ELF-1 (cell line): ENCODE measurements around the gene ANKS1B.
"Not testable (repeated sequence)": the region's sequence is repeated elsewhere in the genome, so short reads cannot be mapped to it uniquely, and the experiment has no call there.

Experiments
- DNase-seq: peaks from one replicate; pipeline ENCODE4 v3.0.0-alpha.2; 2016; ENCODE audit warnings: low read depth, low spot score

Gene ANKS1B

DNA sequence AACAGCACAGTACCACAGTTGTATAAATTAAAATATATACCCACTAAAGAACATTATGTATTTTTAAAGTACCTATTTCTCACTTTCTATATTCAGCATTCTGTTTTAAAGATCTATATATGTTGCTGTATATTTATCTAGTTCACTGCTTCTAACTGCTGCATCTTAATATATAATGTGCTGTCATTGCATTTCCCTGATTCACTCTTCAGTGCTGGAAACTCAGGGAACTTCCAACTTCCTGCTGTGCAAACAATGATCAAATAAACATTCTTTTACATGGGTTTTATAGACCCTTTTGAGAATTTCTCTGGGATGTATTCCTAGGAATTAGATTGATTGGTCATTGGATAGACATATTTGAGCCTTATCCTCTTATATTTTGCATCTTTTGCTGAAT, 960.5 kb downstream of the ANKS1B start:
- no peak for DNase-seq

DNA sequence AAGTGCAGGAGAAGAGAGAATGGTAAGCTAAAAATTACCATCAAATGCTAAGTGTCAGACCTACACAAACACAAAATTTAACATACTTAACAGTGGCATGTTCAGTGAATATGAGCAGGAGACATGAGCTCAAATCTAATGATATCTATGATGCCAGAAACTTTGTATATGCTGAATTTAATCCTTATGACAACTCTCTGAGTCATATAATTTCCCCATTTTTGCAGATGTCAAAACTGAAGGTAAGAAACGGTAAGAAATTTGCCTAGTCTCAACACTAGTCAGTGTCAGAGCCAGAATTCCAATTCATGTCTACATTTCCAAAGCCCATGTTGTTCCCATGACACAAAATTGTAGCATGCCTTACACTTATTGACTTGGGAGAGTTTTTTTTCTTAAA, 963.9 kb downstream of the ANKS1B start:
- no peak for DNase-seq

DNA sequence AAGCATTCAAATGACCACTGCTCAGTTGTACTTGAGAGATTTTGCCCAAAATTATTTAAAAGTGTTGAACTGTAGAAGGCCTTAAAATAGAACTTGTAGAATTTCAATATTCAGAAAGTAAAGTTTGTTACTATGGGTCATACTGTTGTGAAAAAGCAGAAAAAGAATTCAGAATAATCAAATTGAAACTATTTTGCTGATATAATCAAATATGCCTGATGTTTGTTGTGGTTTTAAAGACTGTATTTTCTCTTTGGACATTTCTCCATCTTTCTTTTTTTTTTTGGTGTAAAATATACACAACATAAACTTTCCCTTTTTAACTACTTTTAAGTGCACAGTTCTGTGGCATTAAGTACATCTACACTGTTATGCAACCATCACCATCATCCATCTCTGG, 964.9 kb downstream of the ANKS1B start:
- DNase-seq: no peak

DNA sequence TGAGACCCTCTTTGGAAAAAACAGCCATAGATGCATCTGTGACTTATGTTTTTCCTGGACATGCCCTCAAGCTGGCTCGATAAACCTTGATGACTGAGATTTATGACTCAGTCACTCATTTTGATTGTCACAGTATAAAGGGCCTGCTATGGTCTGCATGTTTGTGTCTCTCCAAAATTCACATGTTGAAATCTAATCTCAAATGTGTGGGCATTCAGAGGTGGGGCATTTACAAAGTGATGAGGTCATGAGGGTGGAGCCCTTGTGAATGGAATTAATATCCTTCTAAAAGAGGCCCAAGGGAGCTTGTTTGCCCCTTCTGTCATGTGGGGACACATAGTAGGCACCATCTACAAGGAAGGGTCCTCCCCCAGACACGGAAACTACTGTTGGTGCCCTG, 966.8 kb downstream of the ANKS1B start:
- no peak for DNase-seq

DNA sequence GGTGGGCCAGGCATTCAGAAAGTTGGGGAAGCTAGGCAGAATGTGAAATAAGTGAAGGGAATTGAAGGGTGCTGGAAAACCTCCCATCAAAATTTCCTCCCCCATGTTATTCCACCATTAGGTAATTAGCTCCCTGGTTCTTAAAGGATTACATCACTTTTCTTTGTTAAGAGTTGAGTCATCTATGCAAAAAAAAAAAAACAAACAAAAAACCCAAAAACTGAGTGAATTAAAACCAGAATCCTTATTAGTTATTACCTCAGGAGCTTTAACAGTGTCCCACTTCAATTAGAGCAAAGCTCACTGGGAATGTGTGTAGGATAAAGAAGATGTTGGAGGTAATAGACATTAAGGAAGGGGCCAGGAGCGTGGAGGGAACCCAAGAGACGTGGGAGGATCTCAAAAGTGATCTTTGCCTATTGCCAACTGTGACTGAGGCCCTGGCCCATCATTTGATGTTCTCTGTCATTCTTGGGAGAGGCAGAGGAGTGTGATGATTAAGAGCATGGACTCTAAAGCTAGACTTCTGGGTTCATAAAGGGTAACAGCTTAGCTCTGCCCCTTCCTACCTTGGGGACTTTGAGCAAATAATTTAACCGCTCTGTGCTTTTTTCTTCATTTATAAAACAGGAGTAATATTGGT, 975.0 kb downstream of the ANKS1B start:
- no peak for DNase-seq

DNA sequence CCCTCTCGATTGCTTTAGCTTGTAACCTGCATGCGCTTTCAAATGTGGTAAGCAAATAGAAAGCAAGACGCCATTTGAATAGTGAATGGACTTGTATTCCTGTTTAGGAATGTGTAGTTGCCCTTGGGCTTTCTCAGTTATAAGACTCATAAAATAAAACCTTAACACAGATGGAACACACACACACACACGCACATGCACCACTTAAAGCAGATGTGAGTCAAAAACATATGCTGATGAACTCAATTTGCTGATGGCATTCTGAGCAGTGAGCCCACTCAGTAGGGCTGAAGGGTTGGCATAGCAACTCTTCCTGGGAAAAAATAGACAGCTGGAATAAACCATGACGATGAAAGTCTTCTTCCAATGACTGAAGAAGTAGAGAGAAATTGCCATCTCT, 979.1 kb downstream of the ANKS1B start:
- no peak for DNase-seq

DNA sequence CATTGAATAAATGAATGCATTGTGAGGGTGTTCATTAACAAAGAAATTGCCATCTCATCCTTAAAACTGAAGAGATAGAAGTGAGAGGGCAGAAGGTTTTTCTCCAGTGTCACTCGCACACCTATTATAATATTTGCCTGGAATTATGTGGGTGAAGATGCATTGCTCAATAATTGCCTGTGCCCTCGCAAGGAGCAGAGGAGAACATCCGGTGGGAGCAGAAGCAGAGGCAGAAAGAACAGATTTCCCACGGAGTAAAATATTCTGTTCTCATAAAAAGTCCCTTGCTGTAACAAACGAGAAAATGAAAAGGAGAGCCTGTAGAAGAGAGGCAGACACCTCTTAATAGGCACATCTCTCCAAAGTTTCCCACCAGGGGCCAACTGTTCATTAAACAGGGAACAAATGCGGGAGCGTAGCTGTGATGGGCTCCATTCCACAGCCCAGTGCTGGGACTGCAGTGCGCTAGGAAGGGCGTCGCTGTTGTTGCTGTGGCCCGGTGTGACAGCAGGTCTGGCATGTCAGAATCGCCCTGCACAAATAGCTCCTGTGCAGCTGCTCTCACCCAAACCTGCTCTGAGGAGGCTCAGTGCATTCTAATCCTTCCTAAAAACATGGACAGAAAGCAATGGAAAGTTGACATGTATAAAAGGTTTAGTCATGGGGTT, 979.8 kb downstream of the ANKS1B start:
- DNase-seq: no peak

DNA sequence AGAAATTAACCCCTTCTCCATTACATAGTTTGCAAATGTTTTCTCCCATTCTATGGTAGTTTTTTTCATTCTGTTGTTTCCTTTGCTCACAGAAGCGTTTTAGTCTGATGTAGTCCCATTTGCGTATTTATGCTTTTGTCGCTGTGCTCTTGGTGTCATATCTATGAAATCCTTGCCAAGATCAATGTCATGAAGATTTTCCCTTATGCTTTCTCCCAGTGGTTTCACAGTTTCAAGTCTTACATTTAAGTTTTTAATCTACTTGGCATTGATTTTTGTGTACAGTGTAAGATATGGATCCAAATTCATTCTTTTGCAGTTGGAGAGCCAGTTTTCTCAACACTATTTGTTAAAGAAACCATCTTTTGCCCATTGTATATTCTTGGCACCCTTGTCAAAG, 982.0 kb downstream of the ANKS1B start:
- no peak for DNase-seq

DNA sequence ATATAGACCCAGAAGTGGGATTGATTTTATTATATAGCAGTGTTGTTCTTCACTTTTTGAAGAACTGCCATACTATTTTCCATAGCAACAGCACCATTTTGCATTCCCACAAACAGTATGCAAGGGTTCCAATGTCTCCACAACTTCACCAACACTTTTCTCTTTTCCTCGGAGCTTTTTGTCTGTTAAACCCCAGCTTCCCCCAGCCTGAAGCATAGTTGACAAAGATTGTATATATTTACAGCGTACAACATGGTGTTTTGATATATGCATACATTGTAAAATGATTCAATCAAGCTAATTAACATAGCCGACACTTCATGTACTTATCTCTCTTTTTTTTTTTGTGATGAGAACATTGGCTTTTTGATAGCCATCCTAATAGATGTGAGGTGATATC, 982.6 kb downstream of the ANKS1B start:
- no peak for DNase-seq

DNA sequence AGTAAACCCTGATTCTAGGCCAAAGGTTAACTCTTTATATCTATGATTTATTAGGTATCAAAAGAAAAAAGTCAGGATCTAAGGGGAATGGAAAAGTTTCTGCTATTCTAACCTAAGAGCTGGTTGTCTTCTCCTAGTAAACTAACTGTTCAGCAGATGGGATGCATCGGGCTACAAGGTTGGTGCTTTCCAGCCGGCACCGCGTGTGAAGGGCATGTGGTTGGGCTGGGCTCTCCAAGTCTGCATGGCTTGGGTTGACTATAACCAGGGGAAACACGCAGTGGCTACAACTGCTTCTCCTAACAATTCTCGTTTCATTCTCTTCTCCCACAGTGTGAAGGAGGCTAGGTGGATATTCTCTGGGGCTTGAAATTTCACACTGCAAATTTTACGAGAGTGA, 985.2 kb downstream of the ANKS1B start:
- DNase-seq: no peak

DNA sequence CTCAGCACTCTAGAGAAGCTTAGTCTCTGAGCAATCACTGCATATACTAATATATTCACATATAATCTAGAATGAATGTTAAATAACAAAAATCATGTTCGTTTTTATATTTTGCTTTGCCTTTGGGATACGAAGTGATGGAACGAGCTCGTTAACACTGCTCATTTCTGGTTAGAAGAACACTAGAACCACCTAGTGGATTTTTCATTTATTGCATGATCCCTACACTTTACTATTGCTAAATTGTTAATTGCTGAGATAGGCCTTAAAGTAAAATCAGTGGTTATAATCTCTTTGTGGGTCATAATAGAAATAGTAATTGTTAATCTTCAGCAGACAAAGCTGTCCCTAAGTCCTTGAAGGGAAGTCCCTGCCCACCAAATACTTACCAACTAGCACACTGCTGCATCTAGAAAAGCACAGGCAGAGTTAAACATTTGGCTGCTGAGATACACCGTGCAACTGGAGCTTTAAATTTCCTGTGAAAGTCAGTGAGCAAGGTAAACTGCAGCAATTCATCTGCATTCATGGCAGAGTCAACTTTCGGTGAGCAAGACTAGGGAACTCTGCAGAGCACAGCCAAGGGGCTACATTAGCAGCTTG, 985.9 kb downstream of the ANKS1B start:
- no peak for DNase-seq

DNA sequence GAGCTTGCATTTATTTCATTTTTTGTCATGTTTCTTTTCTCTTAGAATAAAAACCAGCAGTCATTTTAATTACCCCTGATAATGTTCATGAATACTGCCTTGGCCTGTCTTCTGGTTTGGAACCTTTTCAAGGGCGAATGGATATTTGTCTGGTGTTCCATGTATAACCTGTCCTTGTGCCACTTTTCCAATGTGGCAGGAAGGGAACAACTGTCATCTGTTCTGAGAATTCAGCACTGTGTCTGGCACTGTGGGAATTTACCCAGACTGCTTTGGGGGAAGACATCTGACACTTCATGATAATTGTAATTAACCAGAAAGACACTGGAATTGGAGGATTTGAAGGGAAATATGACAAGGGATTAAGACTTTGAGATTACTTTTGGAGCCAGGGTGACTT, 986.8 kb downstream of the ANKS1B start:
- no peak for DNase-seq

DNA sequence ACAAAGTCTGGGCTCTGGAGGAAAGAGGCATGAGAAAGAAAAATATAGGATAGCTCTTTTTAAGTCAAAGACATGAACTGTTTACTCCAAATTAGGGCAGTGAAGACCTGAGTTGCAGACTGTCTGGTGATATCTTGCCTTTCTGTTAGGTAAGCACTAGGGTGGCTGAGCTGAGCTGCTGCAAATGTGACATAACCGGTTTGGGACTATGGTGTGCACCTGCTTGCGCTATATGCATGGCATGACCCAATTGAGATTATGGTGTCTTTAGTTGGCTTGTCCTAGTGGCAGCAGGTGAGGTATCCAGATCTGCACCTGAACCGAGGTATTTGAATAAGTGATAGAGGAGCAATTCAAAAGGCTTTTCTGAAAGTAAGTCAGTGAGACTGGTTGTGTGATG, 994.1 kb downstream of the ANKS1B start:
- no peak for DNase-seq

DNA sequence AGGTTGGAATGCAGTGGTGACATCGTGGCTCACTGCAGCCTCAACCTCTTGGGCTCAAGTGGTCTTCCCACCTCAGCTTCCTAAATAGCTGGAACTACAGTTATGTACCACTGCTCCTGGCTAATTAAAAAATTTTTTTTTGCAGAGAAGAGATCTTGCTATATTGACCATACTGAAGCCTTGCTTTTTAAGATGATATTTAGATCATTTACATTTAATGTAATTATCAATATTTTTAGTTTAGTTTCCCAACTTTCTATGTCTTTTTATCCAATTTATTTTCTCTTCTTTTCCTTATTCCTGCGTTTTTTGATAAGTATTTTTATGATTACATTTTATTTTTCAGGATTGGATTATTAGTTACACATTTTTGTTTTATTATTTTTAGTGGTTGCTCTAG, 999.6 kb downstream of the ANKS1B start:
- no peak for DNase-seq

DNA sequence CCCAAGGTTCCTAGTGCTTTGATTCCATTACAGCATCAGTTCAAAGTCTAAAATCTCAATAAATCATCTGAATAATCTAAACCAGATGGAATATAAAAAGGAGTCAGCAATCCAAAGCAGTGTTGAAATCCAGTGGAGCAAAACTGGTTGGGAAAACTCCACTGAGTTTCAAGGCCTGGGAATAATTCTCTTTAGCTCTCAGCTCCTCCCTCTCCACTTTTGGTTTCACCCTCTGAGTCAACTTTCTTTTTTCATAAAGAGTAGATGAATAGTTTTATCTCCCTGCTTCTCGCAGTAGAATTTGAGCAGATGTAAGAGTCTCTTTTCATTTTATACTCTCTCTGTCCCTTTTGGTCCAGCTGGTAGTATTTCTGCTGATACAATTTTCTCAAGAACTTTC, 1001.1 kb downstream of the ANKS1B start:
- no peak for DNase-seq

DNA sequence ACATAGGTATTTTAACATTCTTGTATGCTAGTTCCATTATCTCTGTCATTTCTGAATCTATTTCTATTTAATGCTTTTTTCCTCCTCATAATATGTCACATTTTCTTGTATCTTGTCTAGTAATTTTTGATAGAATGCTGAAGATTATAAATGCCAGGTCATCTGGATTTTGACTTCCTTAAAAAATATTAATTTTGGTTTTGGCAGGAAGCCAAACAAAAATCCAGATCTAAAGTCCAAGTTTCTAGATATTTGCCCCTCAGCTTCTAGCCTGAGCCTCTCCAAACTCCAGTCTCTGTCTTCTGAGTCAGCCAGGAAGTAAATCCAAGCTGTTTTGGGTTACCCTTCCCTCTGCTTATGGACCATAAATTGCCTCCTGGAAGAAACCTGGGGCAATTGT, 1004.2 kb downstream of the ANKS1B start:
- no peak for DNase-seq

DNA sequence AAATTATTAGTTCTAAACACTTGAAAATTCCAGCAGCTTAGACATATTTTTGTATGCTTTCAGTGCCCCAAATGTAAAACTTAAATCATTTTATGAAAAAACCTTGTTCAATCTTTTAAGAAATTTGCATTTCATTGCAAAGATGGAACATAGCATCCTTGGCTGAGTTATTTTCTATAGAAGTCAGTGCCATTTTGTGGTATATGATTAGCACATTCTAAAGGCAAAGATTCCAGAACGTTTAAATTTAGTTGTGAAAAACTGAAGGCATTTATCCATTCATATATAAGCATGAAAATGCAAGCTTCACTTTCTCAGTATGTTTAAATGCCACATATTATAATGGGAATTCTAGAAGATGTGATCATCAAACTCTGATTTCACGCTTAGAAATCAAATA, 1007.5 kb downstream of the ANKS1B start:
- no peak for DNase-seq

DNA sequence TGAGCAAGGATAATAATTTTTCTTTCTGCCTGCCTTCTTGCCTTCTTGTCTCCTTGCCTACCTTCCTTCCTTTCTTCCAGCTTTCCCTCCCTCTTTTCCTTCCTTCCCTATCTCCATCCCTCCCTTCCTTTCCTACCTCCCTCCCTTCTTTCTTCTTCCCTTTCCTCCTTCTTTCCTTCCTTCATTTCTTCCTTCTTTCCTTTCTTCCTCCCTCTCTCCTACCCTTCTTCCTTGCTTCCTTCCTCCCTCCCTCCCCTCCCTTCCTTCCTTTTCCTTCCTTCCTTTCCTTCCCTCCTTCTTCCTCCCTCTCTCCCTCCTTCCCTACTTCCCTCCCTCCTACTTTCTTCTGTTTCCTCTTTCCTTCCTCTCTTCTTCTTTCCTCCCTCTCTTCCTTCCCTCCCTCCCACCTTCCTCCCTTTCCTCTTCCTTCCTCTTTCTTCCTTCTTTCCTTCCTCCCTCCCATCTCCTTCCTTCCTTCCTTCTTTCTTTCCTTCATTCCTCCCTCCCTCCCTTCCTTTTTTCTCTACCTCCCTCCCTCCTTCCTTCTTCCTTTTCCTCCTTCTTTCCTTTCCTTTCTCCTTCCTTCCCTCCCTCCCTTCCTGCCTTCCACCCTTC, 1009.9 kb downstream of the ANKS1B start:
- DNase-seq: no peak

DNA sequence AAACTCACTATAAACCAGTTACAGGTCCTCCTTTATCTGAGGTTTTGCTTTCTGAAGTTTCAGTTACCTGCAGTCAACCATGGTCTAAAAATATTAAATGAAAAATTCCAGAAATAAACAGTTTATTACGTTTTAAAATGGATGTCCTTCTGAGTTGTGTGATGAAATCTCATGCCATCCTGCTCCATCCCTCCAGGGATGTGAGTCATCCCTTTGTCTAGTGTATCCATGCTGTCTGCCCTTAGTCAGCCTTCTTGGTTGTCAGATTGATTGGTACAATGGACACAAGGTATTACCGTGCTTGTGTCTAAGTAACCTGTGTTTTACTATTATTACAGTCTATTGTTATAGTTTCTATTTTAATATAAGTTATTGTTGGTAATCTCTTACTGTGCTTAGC, 1011.3 kb downstream of the ANKS1B start:
- DNase-seq: no peak

DNA sequence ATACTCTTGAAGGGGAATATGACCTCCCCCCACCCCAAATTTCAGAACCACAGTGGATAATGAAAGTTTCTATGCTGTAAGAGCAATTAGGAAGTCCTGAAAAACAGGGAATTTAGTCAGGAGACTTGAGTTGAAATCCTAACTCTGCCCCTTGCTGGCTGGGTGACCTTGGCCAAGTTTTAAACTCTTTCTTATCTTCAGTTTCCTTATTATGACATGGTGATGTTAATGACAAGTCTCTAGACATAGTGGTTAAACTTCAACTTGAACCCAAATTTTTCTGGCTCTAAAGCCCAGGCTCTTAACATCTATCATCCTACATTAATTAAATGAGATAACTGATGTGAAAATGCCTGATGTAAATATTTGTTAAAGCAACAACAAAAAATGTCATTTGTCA, 1013.8 kb downstream of the ANKS1B start:
- no peak for DNase-seq

DNA sequence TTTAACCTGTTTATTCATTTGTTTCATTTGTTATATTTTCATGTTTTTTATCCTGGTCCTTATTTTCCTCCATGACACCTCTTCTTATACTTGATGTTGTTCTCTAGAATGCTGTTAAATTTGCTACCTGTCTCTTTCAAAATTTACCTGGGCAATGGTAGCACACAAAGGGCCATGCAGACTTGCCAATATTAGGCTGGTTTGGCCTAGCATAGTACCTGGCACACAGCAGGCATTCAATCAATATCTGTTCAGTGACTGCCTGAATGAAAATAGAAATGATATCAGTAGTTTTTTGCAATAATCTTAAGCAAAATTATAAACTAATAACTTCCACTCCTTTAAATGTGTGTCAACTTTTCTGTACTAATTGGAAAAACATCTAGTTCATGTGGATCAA, 1014.5 kb downstream of the ANKS1B start:
- DNase-seq: no peak

DNA sequence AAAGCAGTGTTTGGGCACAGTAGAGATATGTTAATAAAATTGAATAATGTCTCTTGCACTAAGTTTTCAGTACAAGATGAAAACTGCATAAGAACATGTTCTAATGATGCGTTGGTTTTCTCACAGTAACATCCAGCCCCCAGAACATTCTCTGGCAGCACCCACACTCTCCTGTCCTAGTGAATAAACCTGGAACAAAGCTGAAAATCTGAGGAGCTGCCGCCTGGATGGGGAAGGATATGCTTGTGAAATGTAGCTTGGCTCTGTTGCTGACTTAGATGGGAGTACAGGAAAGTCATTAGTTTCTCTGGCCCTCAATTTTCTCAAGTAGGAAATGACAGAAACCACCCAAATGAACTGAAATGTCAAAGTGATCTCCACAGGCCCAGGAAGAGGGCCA, 1015.8 kb downstream of the ANKS1B start:
- DNase-seq: no peak

DNA sequence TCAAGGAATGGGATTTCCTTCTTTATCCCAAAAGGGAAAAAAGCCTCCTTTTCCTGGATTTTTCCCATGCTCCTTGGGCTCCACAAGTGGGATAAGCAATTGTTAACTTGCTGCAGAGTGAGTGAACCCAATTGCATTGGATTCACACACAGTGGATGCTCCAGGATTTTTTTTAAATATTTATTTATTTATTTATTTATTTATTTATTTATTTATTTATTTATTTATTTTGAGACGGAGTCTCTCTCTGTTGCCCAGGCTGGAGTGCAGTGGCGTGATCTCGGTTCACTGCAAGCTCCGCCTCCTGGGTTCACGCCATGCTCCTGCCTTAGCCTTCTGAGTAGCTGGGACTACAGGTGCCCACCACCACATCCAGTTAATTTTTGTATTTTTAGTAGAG, 1027.6 kb downstream of the ANKS1B start:
- not testable (repeated sequence) for DNase-seq
